ENCODE measurements around the gene ZG16. TPM values are rescaled to one million over a fixed set of nuclear protein-coding genes. Genes with fewer than 3 reads are reported as not detected.
"Not testable (repeated sequence)": the region's sequence is repeated elsewhere in the genome, so short reads cannot be mapped to it uniquely, and the experiment has no call there.

Gene ZG16
- polyA plus RNA-seq, 1 donor from 2014 or later: not detected

GRCh38 chr16:29770250-29770929 is 7.7 kb upstream of the ZG16 start:
- Histone ChIP-seq H2AFZ (ENCODE audit: low read depth, low read length) (no peak overlapping the region), H3K9me3 (ENCODE audit: low read length) (no peaks in the 10 kb centered on the region), H3K4me2 (ENCODE audit: low read length) (no peak overlapping the region), H3K4me3 (ENCODE audit: low read length) (no peak overlapping the region), H3K27ac (ENCODE audit: low read length) (no peak overlapping the region), H3K9ac (ENCODE audit: low read length) (no peak overlapping the region), H4K20me1 (ENCODE audit: insufficient read depth) (no peaks in the 10 kb centered on the region), H3K9me2 (ENCODE audit: insufficient read depth, low read length) (no peaks in the 10 kb centered on the region), H3K27me3 (ENCODE audit: insufficient read depth, low read depth, low read length) (no peaks in the 10 kb centered on the region), H3K79me2 (replicated peaks; ENCODE audit: insufficient read depth, low read length) (no peaks in the 10 kb centered on the region), H3F3A (ENCODE audit: insufficient read depth, low read length, poor library complexity, severe bottlenecking) (no peaks in the 10 kb centered on the region), H3K36me3 (ENCODE audit: insufficient read depth, low read length) (no peaks in the 10 kb centered on the region)
- no peak for TF ChIP-seq POLR2AphosphoS5 (IDR thresholded peaks at IDR 0.05)

GRCh38 chr16:29772330-29772729 is 5.7 kb upstream of the ZG16 start:
- H3K4me3 ChIP-seq (ENCODE audit: low read length); H3K36me3 ChIP-seq (ENCODE audit: insufficient read depth, low read length); H3K9me3 ChIP-seq (ENCODE audit: low read length); H3K27ac ChIP-seq (ENCODE audit: low read length); H3K79me2 ChIP-seq (replicated peaks; ENCODE audit: insufficient read depth, low read length); H4K20me1 ChIP-seq (ENCODE audit: insufficient read depth); H3K9me2 ChIP-seq (ENCODE audit: insufficient read depth, low read length); H3K4me2 ChIP-seq (ENCODE audit: low read length); H3K9ac ChIP-seq (ENCODE audit: low read length); H2AFZ ChIP-seq (ENCODE audit: low read depth, low read length); H3K27me3 ChIP-seq (ENCODE audit: insufficient read depth, low read depth, low read length); H3F3A ChIP-seq (ENCODE audit: insufficient read depth, low read length, poor library complexity, severe bottlenecking): not testable (repeated sequence)

GRCh38 chr16:29774730-29775129 is 3.3 kb upstream of the ZG16 start:
- Histone ChIP-seq H3K9me2 (ENCODE audit: insufficient read depth, low read length) (no peaks in the 10 kb centered on the region), H3K9ac (ENCODE audit: low read length) (no peak overlapping the region), H4K20me1 (ENCODE audit: insufficient read depth) (no peaks in the 10 kb centered on the region), H3K9me3 (ENCODE audit: low read length) (no peaks in the 10 kb centered on the region), H3F3A (ENCODE audit: insufficient read depth, low read length, poor library complexity, severe bottlenecking) (no peaks in the 10 kb centered on the region), H3K27me3 (ENCODE audit: insufficient read depth, low read depth, low read length) (no peaks in the 10 kb centered on the region), H3K27ac (ENCODE audit: low read length) (no peak overlapping the region), H3K4me2 (ENCODE audit: low read length) (no peak overlapping the region), H3K4me3 (ENCODE audit: low read length) (no peak overlapping the region), H2AFZ (ENCODE audit: low read depth, low read length) (no peak overlapping the region), H3K79me2 (replicated peaks; ENCODE audit: insufficient read depth, low read length) (no peaks in the 10 kb centered on the region), H3K36me3 (ENCODE audit: insufficient read depth, low read length) (no peaks in the 10 kb centered on the region)
- no peak for TF ChIP-seq CTCF (IDR thresholded peaks at IDR 0.05; ENCODE audit: poor library complexity, severe bottlenecking)
- TF ChIP-seq SMC3 (conservative IDR thresholded peaks at IDR 0.05; ENCODE audit: poor library complexity): no peak
- no peak for TF ChIP-seq MXI1 (conservative IDR thresholded peaks at IDR 0.05; ENCODE audit: poor library complexity, severe bottlenecking)
- no peak for TF ChIP-seq RAD21 (conservative IDR thresholded peaks at IDR 0.05)
- no peak for TF ChIP-seq TAF1 (IDR thresholded peaks at IDR 0.05; ENCODE audit: low read depth)
- TF ChIP-seq EP300 (conservative IDR thresholded peaks at IDR 0.05; ENCODE audit: poor library complexity, severe bottlenecking): no peak
- no peak for TF ChIP-seq EZH2 (IDR thresholded peaks at IDR 0.05; ENCODE audit: borderline replicate concordance, insufficient read depth, low read length, poor library complexity, severe bottlenecking)
- TF ChIP-seq REST (IDR thresholded peaks at IDR 0.05; ENCODE audit: borderline replicate concordance): no peak
- TF ChIP-seq POLR2AphosphoS5 (IDR thresholded peaks at IDR 0.05): no peak
